Loucy (cell line): ENCODE data around the gene SUPT3H.

Experiments
- H2AFZ ChIP-seq: fragments of 200-600 bp; sonication (generic); 2 replicates; pipeline ENCODE4 v1.6.0; 2016; ENCODE audit warnings: antibody characterized with exemption, mild to moderate bottlenecking, low read length, moderate library complexity
- H3F3A ChIP-seq: fragments of 200-600 bp; 2 replicates; pipeline ENCODE4 v1.6.0; 2016; ENCODE audit warnings: antibody characterized with exemption, low read depth, mild to moderate bottlenecking
- H3K27me3 ChIP-seq: fragments of 200-600 bp; sonication (generic); 2 replicates; pipeline ENCODE4 v1.6.1; 2014; ENCODE audit warnings: low read length, mild to moderate bottlenecking; ENCODE audit not compliant: insufficient read depth, poor library complexity, severe bottlenecking
- H3K36me3 ChIP-seq: fragments of 200-600 bp; sonication (generic); 2 replicates; pipeline ENCODE4 v1.6.1; 2016; ENCODE audit warnings: low read length; ENCODE audit not compliant: insufficient read depth
- H3K4me1 ChIP-seq: fragments of 200-600 bp; sonication (generic); 2 replicates; pipeline ENCODE4 v1.5.1; 2014; ENCODE audit warnings: low read length, mild to moderate bottlenecking; ENCODE audit not compliant: insufficient read depth, poor library complexity, severe bottlenecking
- H3K4me2 ChIP-seq: fragments of 200-600 bp; sonication (generic); 2 replicates; pipeline ENCODE4 v1.6.0; 2014; ENCODE audit warnings: antibody characterized with exemption, low read length, low read depth, mild to moderate bottlenecking; ENCODE audit not compliant: poor library complexity, severe bottlenecking
- H3K4me3 ChIP-seq: fragments of 200-600 bp; sonication (generic); 2 replicates; pipeline ENCODE4 v1.5.1; 2014; ENCODE audit warnings: low read length, mild to moderate bottlenecking, mixed read lengths; ENCODE audit not compliant: poor library complexity, severe bottlenecking
- H3K79me2 ChIP-seq: fragments of 200-600 bp; sonication (generic); 2 replicates; pipeline ENCODE4 v1.6.1; 2014; ENCODE audit warnings: low read length; ENCODE audit not compliant: insufficient read depth
- H3K9ac ChIP-seq: fragments of 200-600 bp; sonication (generic); 2 replicates; pipeline ENCODE4 v1.6.0; 2014; ENCODE audit warnings: mild to moderate bottlenecking, low read depth, low read length, moderate library complexity; ENCODE audit not compliant: poor library complexity, severe bottlenecking
- H3K9me2 ChIP-seq: fragments of 200-600 bp; sonication (generic); replicated peaks from 2 replicates; pipeline ENCODE4 v1.6.1; 2016; ENCODE audit warnings: low read depth, low read length, mixed read lengths
- H3K9me3 ChIP-seq: fragments of 200-600 bp; sonication (generic); 2 replicates; pipeline ENCODE4 v1.6.1; 2014; ENCODE audit warnings: mild to moderate bottlenecking, antibody characterized with exemption, low read length, low read depth; ENCODE audit not compliant: insufficient read depth
- H4K20me1 ChIP-seq: fragments of 200-600 bp; sonication (generic); 2 replicates; pipeline ENCODE4 v1.6.0; 2014; ENCODE audit warnings: antibody characterized with exemption, low read length, mild to moderate bottlenecking; ENCODE audit not compliant: insufficient read depth, poor library complexity, severe bottlenecking
- CTCF ChIP-seq: fragments of 200-600 bp; sonication (generic); conservative IDR thresholded peaks from 2 replicates; pipeline ENCODE4 v1.5.1; 2014; ENCODE audit warnings: mild to moderate bottlenecking, antibody characterized with exemption, low read length
- EZH2phosphoT487 ChIP-seq: fragments of 200-600 bp; IDR thresholded peaks from 2 replicates; pipeline ENCODE4 v1.6.1; 2018; ENCODE audit warnings: antibody characterized with exemption, mild to moderate bottlenecking, moderate library complexity, borderline replicate concordance

SUPT3H gene

GRCh38 chr6:45326698-45327417 is 50.9 kb downstream of the SUPT3H start:
- no peak for TF ChIP-seq EZH2phosphoT487
- TF ChIP-seq CTCF = no peak
- H3K27me3 ChIP-seq = no peaks in the 10 kb centered on the region
- no peak overlapping the region for H3K4me3 ChIP-seq
- H4K20me1 ChIP-seq = no peaks in the 10 kb centered on the region
- peaks cover 63% of the 10 kb centered on the region for H3K4me1 ChIP-seq
- H3K4me2 ChIP-seq = no peak overlapping the region
- H2AFZ ChIP-seq = no peak overlapping the region
- peaks cover 14% of the 10 kb centered on the region; the same call in 1 of the 2 replicates for H3K79me2 ChIP-seq
- H3K9ac ChIP-seq = no peak overlapping the region
- peaks cover 3% of the 10 kb centered on the region; the same call in 1 of the 2 replicates for H3F3A ChIP-seq
- no peaks in the 10 kb centered on the region for H3K9me2 ChIP-seq
- no peaks in the 10 kb centered on the region for H3K36me3 ChIP-seq
- no peaks in the 10 kb centered on the region for H3K9me3 ChIP-seq

GRCh38 chr6:45323656-45324224 is 54.0 kb downstream of the SUPT3H start:
- TF ChIP-seq CTCF (no peak), EZH2phosphoT487 (no peak)

GRCh38 chr6:45320349-45320748 is 57.4 kb downstream of the SUPT3H start:
- Histone ChIP-seq H3K79me2 (no peaks in the 10 kb centered on the region), H3K4me1 (peaks cover 25% of the 10 kb centered on the region), H3K9me3 (0 out of 2 replicates have a peak, but pooled peaks cover 5% of the 10 kb centered on the region), H2AFZ (no peak overlapping the region), H3K4me2 (no peak overlapping the region), H4K20me1 (no peaks in the 10 kb centered on the region), H3K9ac (no peak overlapping the region), H3K4me3 (no peak overlapping the region), H3K27me3 (no peaks in the 10 kb centered on the region), H3F3A (0 out of 2 replicates have a peak, but pooled peaks cover 3% of the 10 kb centered on the region), H3K36me3 (no peaks in the 10 kb centered on the region; the same call in 1 of the 2 replicates), H3K9me2 (no peaks in the 10 kb centered on the region)
- TF ChIP-seq CTCF (no peak), EZH2phosphoT487 (no peak)

More at GRCh38 chr6:45323656-45324224, 54.0 kb downstream of the SUPT3H start:
- H3K4me3 ChIP-seq = peak overlapping the region; percentile 62
- peaks cover 6% of the 10 kb centered on the region; the same call in 1 of the 2 replicates for H3K79me2 ChIP-seq
- no peaks in the 10 kb centered on the region for H3K36me3 ChIP-seq
- no peaks in the 10 kb centered on the region for H4K20me1 ChIP-seq
- H3F3A ChIP-seq = peaks cover 5% of the 10 kb centered on the region; the same call in 1 of the 2 replicates
- peak overlapping the region; percentile 28; the same call in 1 of the 2 replicates for H2AFZ ChIP-seq
- H3K9ac ChIP-seq = peak overlapping the region; percentile 35
- H3K4me2 ChIP-seq = peak overlapping the region; percentile 74
- no peaks in the 10 kb centered on the region for H3K9me2 ChIP-seq
- H3K27me3 ChIP-seq = no peaks in the 10 kb centered on the region
- H3K9me3 ChIP-seq = no peaks in the 10 kb centered on the region
- H3K4me1 ChIP-seq = peaks cover 48% of the 10 kb centered on the region
